Cardiac muscle cell (in vitro differentiated cells and primary cell): ENCODE measurements around the gene BIN1. TPM values are rescaled to one million over a fixed set of nuclear protein-coding genes. Genes with fewer than 3 reads are reported as not detected.

Experiments used
- DNase-seq, 2 donors: peaks; one replicate each; pipeline versions ENCODE4 v3.0.0 to v3.0.0-alpha.2; 2010 to 2017; ENCODE audit warnings: low read depth in 1 of 2, low spot score in 1 of 2
- H3K27ac ChIP-seq: fragments of 200-600 bp; sonication (generic); 2 replicates; pipeline ENCODE4 v1.5.1; 2016
- H3K27me3 ChIP-seq: fragments of 200-600 bp; sonication (generic); 2 replicates; pipeline ENCODE4 v1.6.0; 2016; ENCODE audit warnings: control low read depth
- H3K36me3 ChIP-seq: fragments of 200-600 bp; sonication (generic); 2 replicates; pipeline ENCODE4 v1.5.1; 2016; ENCODE audit warnings: control low read depth
- H3K4me1 ChIP-seq: fragments of 200-600 bp; sonication (generic); 2 replicates; pipeline ENCODE4 v1.8.1; 2017; ENCODE audit warnings: low read depth, mild to moderate bottlenecking, mixed run types
- H3K4me3 ChIP-seq: fragments of 200-600 bp; sonication (generic); 2 replicates; pipeline ENCODE4 v1.5.1; 2016; ENCODE audit warnings: mild to moderate bottlenecking
- H3K9me3 ChIP-seq: fragments of 200-600 bp; sonication (generic); 2 replicates; pipeline ENCODE4 v1.5.1; 2017; ENCODE audit warnings: low read depth, mild to moderate bottlenecking, control low read depth
- polyA plus RNA-seq: library from polyadenylated mRNA; unstranded; fragments of >200 nt; fragmentation: Nextera tagmentation; extraction: Ambion mirVana; gene quantifications from 2 replicates; pipeline ENCODE4 v1.2.1, GENCODE V29; 2016
- total RNA-seq: library from RNA; depleted of rRNA; stranded (reverse); fragments of >200 nt; gene quantifications from 2 replicates; pipeline ENCODE4 v1.2.3, GENCODE V29; 2016
- TF ChIP-seq, protein P1 (sequence below): IDR thresholded peaks from 2 replicates; pipeline ENCODE4 v1.5.1; 2012; ENCODE audit warnings: low read depth, mild to moderate bottlenecking, low read length

BIN1 gene
- total and polyA plus RNA-seq, 2 experiments from 2014 or later: 44.7 to 94.9 TPM

- no peaks in the 10 kb centered on the region for H3K36me3 ChIP-seq
- H3K27me3 ChIP-seq: no peaks in the 10 kb centered on the region
- H3K4me3 ChIP-seq: no peak overlapping the region
- TF ChIP-seq, protein P1, sequence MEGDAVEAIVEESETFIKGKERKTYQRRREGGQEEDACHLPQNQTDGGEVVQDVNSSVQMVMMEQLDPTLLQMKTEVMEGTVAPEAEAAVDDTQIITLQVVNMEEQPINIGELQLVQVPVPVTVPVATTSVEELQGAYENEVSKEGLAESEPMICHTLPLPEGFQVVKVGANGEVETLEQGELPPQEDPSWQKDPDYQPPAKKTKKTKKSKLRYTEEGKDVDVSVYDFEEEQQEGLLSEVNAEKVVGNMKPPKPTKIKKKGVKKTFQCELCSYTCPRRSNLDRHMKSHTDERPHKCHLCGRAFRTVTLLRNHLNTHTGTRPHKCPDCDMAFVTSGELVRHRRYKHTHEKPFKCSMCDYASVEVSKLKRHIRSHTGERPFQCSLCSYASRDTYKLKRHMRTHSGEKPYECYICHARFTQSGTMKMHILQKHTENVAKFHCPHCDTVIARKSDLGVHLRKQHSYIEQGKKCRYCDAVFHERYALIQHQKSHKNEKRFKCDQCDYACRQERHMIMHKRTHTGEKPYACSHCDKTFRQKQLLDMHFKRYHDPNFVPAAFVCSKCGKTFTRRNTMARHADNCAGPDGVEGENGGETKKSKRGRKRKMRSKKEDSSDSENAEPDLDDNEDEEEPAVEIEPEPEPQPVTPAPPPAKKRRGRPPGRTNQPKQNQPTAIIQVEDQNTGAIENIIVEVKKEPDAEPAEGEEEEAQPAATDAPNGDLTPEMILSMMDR: no peak
- DNase-seq: no peak
- H3K4me1 ChIP-seq: peaks cover 12% of the 10 kb centered on the region
- H3K27ac ChIP-seq: no peak overlapping the region
- no peaks in the 10 kb centered on the region for H3K9me3 ChIP-seq
These were observed 37.2 kb upstream of the BIN1 start for GRCh38 chr2:127143841-127144782.

GRCh38 chr2:127142663-127143630 lies 36.0 kb upstream of the BIN1 start:
- DNase-seq: no peak
- no peak overlapping the region for H3K4me3 ChIP-seq
- no peak overlapping the region for H3K27ac ChIP-seq
- H3K9me3 ChIP-seq: no peaks in the 10 kb centered on the region
- TF ChIP-seq, protein P1: no peak
- H3K36me3 ChIP-seq: no peaks in the 10 kb centered on the region
- peaks cover 12% of the 10 kb centered on the region for H3K4me1 ChIP-seq
- H3K27me3 ChIP-seq: no peaks in the 10 kb centered on the region

- TF ChIP-seq, protein P1: no peak
- H3K9me3 ChIP-seq: no peaks in the 10 kb centered on the region
- no peak overlapping the region for H3K4me3 ChIP-seq
- no peaks in the 10 kb centered on the region for H3K27me3 ChIP-seq
- H3K36me3 ChIP-seq: no peaks in the 10 kb centered on the region
- H3K27ac ChIP-seq: no peak overlapping the region
- DNase-seq: no peak
- H3K4me1 ChIP-seq: peaks cover 10% of the 10 kb centered on the region
These were observed 33.6 kb upstream of the BIN1 start for GRCh38 chr2:127140538-127140937.

DNA sequence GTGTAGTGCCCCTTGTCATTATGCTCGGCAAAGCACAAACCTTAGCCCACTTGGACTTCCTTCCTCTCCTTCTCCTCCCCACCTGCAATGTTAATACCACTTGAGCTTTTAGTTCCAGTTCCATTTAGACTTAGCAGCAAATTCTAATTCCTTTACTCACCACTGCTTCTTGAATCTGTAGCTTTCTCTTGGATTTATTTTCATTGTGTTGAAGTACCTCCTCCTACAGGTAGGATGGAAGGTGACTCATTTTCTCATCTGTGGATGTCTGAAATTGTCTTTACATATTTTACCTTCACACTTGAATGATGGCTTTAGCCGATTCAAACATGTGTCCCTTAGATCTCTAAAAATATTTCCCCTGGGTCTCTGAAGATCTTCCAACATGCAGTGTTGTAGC lies 32.8 kb upstream of the BIN1 start:
- peaks cover 9% of the 10 kb centered on the region for H3K4me1 ChIP-seq
- DNase-seq: no peak
- no peaks in the 10 kb centered on the region for H3K27me3 ChIP-seq

GRCh38 chr2:127138281-127138680 lies 31.3 kb upstream of the BIN1 start:
- Histone ChIP-seq H3K4me1 (peaks cover 8% of the 10 kb centered on the region), H3K4me3 (no peak overlapping the region), H3K27ac (no peak overlapping the region), H3K36me3 (no peaks in the 10 kb centered on the region), H3K9me3 (no peaks in the 10 kb centered on the region), H3K27me3 (no peaks in the 10 kb centered on the region)
- DNase-seq: no peak
- TF ChIP-seq, protein P1: no peak

More for the DNA sequence above, 32.8 kb upstream of the BIN1 start:
- Histone ChIP-seq H3K36me3 (no peaks in the 10 kb centered on the region), H3K9me3 (no peaks in the 10 kb centered on the region), H3K4me3 (no peak overlapping the region), H3K27ac (no peak overlapping the region)
- TF ChIP-seq, protein P1: no peak
